Nephron progenitor cell (in vitro differentiated cells): ENCODE data around the gene FOXQ1.

Experiments used
- DNase-seq: peaks from one replicate; pipeline ENCODE4 v3.0.0; 2021
- H3K27ac Mint-ChIP-seq: 2 replicates; pipeline ENCODE4 v1.8.0; 2021; ENCODE audit warnings: mild to moderate bottlenecking, moderate library complexity, mixed read lengths
- H3K27me3 Mint-ChIP-seq: 2 replicates; pipeline ENCODE4 v1.8.0; 2021; ENCODE audit warnings: mild to moderate bottlenecking, low read depth, mixed read lengths; ENCODE audit not compliant: poor library complexity
- H3K36me3 Mint-ChIP-seq: 2 replicates; pipeline ENCODE4 v1.8.0; 2021; ENCODE audit warnings: low read depth, mixed read lengths
- H3K4me1 Mint-ChIP-seq: 2 replicates; pipeline ENCODE4 v1.8.0; 2021; ENCODE audit warnings: mixed read lengths
- H3K4me3 Mint-ChIP-seq: 2 replicates; pipeline ENCODE4 v1.8.0; 2021; ENCODE audit warnings: mild to moderate bottlenecking, moderate library complexity, mixed read lengths
- H3K9me3 Mint-ChIP-seq: 2 replicates; pipeline ENCODE4 v1.8.0; 2021; ENCODE audit warnings: mild to moderate bottlenecking, moderate library complexity, mixed read lengths
- TF ChIP-seq, protein P1 (sequence below): fragments of 200-600 bp; sonication (generic); IDR thresholded peaks from 2 replicates; pipeline ENCODE4 v1.5.0; 2021; ENCODE audit warnings: antibody characterized with exemption

FOXQ1 gene

DNA sequence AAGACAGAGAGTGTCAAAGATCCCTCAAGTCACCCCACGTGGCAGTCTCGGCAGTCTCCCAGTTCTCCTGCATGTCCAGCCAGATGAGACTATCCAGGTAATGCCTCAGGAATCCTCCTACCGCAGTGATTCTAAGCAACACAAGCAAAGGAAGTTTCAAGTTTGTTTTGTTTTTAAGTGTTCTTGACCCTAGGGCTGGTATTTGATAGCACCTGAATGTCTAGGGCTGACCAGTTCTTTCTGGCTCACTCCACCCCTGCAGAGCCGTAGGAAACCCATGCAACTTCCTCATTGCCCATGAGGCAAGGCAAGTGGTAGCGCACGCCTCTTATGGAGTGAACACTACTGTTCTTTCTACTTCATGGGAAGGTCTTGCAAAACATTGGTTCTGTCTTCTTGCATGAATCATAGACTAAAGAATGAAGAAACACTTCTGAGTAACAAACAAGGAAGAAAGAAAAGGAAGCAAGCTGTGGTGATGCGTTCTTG, 24.8 kb upstream of the FOXQ1 start:
- H3K36me3 Mint-ChIP-seq, result no peaks in the 10 kb centered on the region
- H3K4me3 Mint-ChIP-seq, result no peak overlapping the region
- peaks cover 10% of the 10 kb centered on the region for H3K27me3 Mint-ChIP-seq
- H3K4me1 Mint-ChIP-seq, result no peaks in the 10 kb centered on the region
- H3K9me3 Mint-ChIP-seq, result no peaks in the 10 kb centered on the region
- H3K27ac Mint-ChIP-seq, result no peak overlapping the region
- no peak for DNase-seq
- TF ChIP-seq, protein P1, sequence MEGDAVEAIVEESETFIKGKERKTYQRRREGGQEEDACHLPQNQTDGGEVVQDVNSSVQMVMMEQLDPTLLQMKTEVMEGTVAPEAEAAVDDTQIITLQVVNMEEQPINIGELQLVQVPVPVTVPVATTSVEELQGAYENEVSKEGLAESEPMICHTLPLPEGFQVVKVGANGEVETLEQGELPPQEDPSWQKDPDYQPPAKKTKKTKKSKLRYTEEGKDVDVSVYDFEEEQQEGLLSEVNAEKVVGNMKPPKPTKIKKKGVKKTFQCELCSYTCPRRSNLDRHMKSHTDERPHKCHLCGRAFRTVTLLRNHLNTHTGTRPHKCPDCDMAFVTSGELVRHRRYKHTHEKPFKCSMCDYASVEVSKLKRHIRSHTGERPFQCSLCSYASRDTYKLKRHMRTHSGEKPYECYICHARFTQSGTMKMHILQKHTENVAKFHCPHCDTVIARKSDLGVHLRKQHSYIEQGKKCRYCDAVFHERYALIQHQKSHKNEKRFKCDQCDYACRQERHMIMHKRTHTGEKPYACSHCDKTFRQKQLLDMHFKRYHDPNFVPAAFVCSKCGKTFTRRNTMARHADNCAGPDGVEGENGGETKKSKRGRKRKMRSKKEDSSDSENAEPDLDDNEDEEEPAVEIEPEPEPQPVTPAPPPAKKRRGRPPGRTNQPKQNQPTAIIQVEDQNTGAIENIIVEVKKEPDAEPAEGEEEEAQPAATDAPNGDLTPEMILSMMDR, result no peak

DNA sequence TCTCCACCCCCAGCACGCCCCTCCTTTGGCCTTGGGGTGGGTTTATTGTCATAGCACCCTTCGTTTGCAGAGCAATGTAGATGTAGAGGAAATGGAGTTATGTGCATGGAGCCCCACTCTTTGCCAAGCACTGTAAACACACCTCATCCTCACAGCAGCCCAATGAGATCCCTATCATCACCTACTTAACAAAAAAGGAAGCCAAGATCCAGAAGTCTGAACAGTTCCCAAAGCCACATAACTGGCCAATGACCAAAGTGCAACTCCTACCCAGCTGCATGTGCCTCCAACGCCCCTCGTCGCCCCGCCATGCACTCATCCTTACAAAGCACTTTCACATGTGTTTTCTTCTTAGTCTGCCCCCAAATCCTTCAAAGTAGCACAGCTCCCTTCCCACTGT, 21.8 kb upstream of the FOXQ1 start:
- Mint-ChIP-seq H3K9me3 (peaks cover 7% of the 10 kb centered on the region), H3K4me3 (no peak overlapping the region), H3K27me3 (peaks cover 16% of the 10 kb centered on the region), H3K36me3 (no peaks in the 10 kb centered on the region), H3K27ac (no peak overlapping the region), H3K4me1 (no peaks in the 10 kb centered on the region)
- TF ChIP-seq, protein P1, result no peak
- no peak for DNase-seq

DNA sequence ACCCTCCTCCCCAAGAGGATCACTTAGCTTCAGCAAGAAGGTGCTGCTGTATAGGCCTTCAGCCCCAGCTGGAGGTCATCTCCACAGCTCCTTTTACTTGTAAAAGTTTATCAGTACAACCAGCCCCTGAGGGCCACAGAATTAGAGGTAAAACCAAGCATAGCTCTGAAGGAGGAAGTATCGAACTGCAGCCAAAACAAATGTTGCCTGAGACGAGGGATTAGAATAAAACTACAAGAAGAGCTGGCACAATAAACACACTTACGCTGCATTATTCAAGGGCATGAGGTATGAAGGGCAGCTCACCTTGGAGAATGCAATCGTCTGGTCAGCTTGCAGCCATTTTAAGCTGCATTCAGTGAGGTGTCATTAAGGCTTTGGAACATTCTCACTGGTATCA, 21.1 kb upstream of the FOXQ1 start:
- H3K27ac Mint-ChIP-seq, result no peak overlapping the region
- TF ChIP-seq, protein P1, result no peak
- no peak overlapping the region for H3K4me3 Mint-ChIP-seq
- H3K36me3 Mint-ChIP-seq, result no peaks in the 10 kb centered on the region
- H3K27me3 Mint-ChIP-seq, result peaks cover 19% of the 10 kb centered on the region
- DNase-seq, result no peak
- no peaks in the 10 kb centered on the region for H3K4me1 Mint-ChIP-seq
- H3K9me3 Mint-ChIP-seq, result peaks cover 7% of the 10 kb centered on the region

DNA sequence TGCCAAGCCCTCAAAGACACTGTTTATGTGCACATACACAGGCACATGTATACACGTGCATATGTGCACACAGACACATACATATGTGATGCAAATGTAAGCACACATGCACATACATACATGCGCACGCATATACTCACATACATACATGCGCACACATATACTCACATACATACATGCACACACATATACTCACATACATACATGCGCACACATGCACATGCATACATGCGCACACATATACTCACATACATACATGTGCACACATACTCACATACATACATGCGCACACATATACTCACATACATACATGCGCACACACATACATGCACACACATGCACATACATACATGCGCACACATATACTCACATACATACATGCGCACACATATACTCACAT, 20.5 kb upstream of the FOXQ1 start:
- Mint-ChIP-seq H3K27ac (no peak overlapping the region), H3K9me3 (peaks cover 7% of the 10 kb centered on the region), H3K4me1 (no peaks in the 10 kb centered on the region), H3K4me3 (no peak overlapping the region), H3K36me3 (no peaks in the 10 kb centered on the region), H3K27me3 (peaks cover 19% of the 10 kb centered on the region)
- no peak for DNase-seq
- TF ChIP-seq, protein P1, result no peak

DNA sequence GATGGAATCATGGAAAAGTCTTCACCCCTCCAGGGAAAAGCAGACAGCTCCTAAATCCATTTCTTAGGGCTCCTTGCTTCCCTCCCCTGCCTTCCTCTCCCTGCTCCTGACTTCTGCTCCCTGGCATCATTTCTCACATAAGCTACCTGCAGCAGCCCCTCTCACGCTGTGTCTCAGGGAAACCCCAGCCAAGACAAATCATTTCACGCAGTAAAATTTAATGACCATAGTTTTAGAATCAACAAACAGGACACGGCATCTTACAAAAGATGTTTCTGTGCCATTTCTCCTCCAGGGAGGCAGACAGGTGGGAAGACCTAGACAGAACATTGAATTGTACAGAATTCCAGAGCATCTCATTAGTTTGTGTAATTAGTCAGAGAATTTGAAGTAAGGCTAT, 16.5 kb upstream of the FOXQ1 start:
- Mint-ChIP-seq H3K36me3 (no peaks in the 10 kb centered on the region), H3K27me3 (peaks cover 36% of the 10 kb centered on the region), H3K4me3 (no peak overlapping the region), H3K4me1 (no peaks in the 10 kb centered on the region), H3K27ac (no peak overlapping the region), H3K9me3 (peaks cover 7% of the 10 kb centered on the region)
- TF ChIP-seq, protein P1, result no peak
- no peak for DNase-seq

DNA sequence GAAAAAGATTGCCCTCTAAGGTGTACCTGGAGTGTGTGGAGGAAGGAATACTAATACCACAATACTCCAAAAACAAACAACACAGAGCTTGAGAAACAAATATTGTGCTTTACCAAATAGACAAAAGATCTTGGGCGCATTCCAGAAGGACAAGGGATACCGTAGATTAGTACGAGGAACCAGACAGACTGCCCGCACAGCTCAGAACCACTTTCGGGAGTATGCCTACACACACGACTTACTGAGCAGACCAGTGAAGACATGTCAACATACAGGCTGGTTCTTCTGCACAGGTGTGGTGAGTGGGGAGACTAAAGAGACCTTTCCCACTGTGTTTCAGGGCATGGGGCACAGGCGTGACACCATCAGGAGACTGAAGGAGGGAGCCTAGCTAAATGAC, 15.8 kb upstream of the FOXQ1 start:
- Mint-ChIP-seq H3K36me3 (no peaks in the 10 kb centered on the region), H3K27me3 (peaks cover 36% of the 10 kb centered on the region), H3K4me1 (no peaks in the 10 kb centered on the region), H3K9me3 (peaks cover 7% of the 10 kb centered on the region), H3K4me3 (no peak overlapping the region), H3K27ac (no peak overlapping the region)
- DNase-seq, result no peak
- TF ChIP-seq, protein P1, result no peak
